ENCODE measurements around the gene MARCHF10. TPM values are rescaled to one million over a fixed set of nuclear protein-coding genes. Genes with fewer than 3 reads are reported as not detected.

The MARCHF10 gene
- total and polyA plus RNA-seq, 8 donors, result 0.20 to 0.77 (median 0.41) TPM; not detected in 3

DNA sequence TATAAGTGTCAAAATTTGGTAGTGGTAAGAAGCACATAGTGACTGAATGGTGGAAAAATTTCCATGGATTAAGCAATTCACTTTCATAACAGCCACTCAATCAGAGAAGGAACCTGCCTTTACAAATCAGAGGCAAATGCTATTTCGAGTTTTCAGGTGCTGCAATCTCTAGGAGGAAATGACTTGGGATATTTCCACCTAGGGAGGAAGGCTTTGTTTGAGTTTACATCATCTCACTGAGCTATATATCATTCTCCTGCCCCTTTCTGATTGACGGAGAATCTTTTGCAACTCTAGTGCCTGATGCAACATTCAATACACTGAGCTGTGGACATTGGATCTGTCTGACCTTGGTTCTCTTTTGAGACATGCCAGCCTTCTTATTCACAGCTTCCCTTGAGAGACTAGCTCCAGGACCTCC lies 26.3 kb downstream of the MARCHF10 start:
- FAIRE-seq (no peak), ATAC-seq (peak in 2 of 4 donors; percentile 18 to 36), DNase-seq (no peak)
- Histone ChIP-seq H3K4me1 (peaks cover 0 to 6% (median 0%) of the 10 kb centered on the region in 3 donors), H3K27me3 (no peaks in the 10 kb centered on the region), H3K27ac (no peak overlapping the region), H3K4me3 (no peak overlapping the region), H3K9me3 (no peaks in the 10 kb centered on the region), H3K36me3 (no peaks in the 10 kb centered on the region)
- TF ChIP-seq, protein P1, sequence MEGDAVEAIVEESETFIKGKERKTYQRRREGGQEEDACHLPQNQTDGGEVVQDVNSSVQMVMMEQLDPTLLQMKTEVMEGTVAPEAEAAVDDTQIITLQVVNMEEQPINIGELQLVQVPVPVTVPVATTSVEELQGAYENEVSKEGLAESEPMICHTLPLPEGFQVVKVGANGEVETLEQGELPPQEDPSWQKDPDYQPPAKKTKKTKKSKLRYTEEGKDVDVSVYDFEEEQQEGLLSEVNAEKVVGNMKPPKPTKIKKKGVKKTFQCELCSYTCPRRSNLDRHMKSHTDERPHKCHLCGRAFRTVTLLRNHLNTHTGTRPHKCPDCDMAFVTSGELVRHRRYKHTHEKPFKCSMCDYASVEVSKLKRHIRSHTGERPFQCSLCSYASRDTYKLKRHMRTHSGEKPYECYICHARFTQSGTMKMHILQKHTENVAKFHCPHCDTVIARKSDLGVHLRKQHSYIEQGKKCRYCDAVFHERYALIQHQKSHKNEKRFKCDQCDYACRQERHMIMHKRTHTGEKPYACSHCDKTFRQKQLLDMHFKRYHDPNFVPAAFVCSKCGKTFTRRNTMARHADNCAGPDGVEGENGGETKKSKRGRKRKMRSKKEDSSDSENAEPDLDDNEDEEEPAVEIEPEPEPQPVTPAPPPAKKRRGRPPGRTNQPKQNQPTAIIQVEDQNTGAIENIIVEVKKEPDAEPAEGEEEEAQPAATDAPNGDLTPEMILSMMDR (IDR thresholded peaks at IDR 0.05), result no peak
- WGBS, 2 donors, result 49 to 56% methylated on average over 2 of the region's 2 CpGs
- intact Hi-C loops (cut with DNase I), result no loop called here

DNA sequence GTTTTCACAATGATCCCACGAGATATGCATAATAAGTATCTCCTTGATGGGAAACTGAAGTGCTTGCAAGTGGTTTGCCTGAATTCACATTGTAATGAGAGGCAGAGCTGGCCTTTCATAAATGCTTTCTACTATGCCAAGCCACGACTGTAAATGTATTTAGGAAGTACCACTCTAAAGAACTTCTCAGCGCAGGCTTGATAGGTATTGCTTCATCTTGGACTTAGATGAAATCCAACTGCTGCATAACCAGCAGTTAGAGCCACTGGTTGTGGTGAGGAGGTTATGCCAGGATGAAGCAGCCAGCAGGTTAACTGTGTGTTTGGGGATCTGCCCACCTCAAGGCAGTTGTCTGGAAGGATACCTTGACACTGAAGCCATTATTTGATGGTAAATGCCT lies 26.8 kb downstream of the MARCHF10 start:
- ATAC-seq (peak in 1 of 4 donors; percentile 15), FAIRE-seq (no peak), DNase-seq (no peak)
- no peaks in the 10 kb centered on the region for H3K27me3 ChIP-seq
- WGBS, 2 donors, result 64 to 78% methylated on average over 3 of the region's 3 CpGs
- no peak overlapping the region for H3K4me3 ChIP-seq
- no peaks in the 10 kb centered on the region for H3K36me3 ChIP-seq
- H3K4me1 ChIP-seq, result peaks cover 0 to 6% (median 0%) of the 10 kb centered on the region in 3 donors
- TF ChIP-seq, protein P1 (IDR thresholded peaks at IDR 0.05), result no peak
- no peak overlapping the region for H3K27ac ChIP-seq
- intact Hi-C loops (cut with DNase I), result no loop called here
- no peaks in the 10 kb centered on the region for H3K9me3 ChIP-seq

DNA sequence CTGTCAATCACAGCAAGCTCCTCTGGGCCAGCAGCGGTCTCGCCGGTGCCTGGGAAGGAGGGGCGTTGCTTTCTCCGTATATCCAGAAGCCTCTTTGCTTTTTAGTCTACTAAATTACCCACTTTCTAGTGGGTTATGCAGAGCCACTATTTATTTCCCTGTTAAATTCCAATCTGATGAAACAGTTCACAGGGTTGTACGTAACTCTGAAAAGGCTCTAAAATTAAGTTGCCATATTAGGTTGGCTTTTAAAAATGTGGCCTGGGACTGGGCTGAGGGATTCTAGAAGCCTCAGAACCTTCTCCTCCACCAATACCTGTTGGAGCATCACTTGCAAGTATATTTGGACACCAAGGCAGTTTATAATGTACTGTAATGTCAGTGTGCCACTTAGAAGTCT lies 27.2 kb downstream of the MARCHF10 start:
- Histone ChIP-seq H3K27me3 (no peaks in the 10 kb centered on the region), H3K9me3 (no peaks in the 10 kb centered on the region), H3K27ac (no peak overlapping the region), H3K4me1 (peaks cover 0 to 6% (median 0%) of the 10 kb centered on the region in 3 donors), H3K36me3 (no peaks in the 10 kb centered on the region), H3K4me3 (no peak overlapping the region)
- TF ChIP-seq, protein P1 (IDR thresholded peaks at IDR 0.05), result no peak
- FAIRE-seq, result no peak
- intact Hi-C loops (cut with DNase I), result no loop called here
- DNase-seq, result no peak
- peak in 1 of 4 donors; percentile 30 for ATAC-seq
- WGBS, 2 donors, result 78 to 81% methylated on average over 6 of the region's 6 CpGs

DNA sequence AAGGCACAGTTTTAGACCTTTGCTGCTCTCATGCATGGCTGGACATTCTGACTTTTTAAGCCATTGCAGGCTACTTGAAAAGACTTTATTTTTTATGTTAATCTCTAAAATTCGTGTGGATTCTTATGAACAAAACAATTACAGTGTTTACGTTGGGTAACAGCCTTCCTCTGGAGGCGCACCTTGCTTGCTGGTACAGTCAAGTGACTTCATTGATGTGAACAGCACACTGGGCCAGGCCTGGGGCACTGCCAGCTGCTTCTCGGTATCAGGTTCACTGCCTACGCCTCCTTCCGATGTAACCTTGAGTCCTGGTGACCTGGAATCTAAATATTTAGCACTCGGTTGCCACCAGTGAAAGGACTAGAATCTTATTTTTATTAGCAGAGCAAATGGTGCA lies 27.8 kb downstream of the MARCHF10 start:
- FAIRE-seq (no peak), DNase-seq (peak; percentile 64 to 83 (median 77)), ATAC-seq (peak; percentile 85 to 95 (median 92))
- no peak overlapping the region for H3K4me3 ChIP-seq
- WGBS, 2 donors, result 20% methylated on average over 7 of the region's 7 CpGs
- TF ChIP-seq, protein P1 (IDR thresholded peaks at IDR 0.05), result no peak
- intact Hi-C loops (cut with DNase I), result no loop called here
- no peak overlapping the region for H3K27ac ChIP-seq
- H3K9me3 ChIP-seq, result no peaks in the 10 kb centered on the region
- no peaks in the 10 kb centered on the region for H3K27me3 ChIP-seq
- peaks cover 0 to 6% (median 0%) of the 10 kb centered on the region in 3 donors for H3K4me1 ChIP-seq
- H3K36me3 ChIP-seq, result no peaks in the 10 kb centered on the region

DNA sequence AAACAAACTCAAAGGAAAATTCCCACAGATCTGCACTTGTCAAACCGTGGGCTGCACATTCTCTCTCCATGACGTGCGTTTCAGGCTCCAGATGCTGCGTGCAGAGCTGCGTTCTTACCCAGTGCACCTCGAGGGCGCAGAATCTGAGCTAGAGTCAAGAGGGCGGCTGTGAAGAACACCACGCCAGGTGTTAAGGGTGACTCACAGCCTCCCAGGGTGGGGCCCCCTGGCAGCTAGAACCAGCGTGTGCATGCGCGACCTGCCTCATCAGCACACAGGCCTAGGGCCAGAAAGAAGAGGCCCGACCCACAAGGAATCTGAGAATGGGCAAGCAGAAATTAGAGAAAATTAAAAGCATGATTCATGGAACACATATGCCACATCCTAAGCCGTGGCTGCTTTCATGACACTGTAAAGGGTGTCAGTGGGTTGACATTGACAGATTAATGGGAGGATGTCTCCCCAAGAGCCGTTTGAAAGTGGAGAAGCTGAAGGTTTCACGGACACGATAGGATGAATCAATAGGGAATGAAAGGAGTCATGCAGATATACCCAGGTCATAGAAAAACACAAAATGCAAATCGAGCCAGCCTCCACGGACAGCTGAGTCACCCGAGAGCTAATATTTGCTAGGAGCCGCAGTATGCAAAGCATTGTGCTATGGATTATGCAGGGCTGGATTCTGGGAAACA lies 29.0 kb downstream of the MARCHF10 start:
- no peak overlapping the region for H3K4me3 ChIP-seq
- WGBS, 2 donors, result 54 to 58% methylated on average over 21 of the region's 21 CpGs
- no peaks in the 10 kb centered on the region for H3K9me3 ChIP-seq
- TF ChIP-seq, protein P1 (IDR thresholded peaks at IDR 0.05), result no peak
- FAIRE-seq (no peak), ATAC-seq (peak in 3 of 4 donors; percentile 53 to 80 (median 79)), DNase-seq (peak in 3 of 6 donors; percentile 16 to 36 (median 28))
- H3K36me3 ChIP-seq, result no peaks in the 10 kb centered on the region
- intact Hi-C loops (cut with DNase I), result no loop called here
- no peaks in the 10 kb centered on the region for H3K27me3 ChIP-seq
- H3K27ac ChIP-seq, result no peak overlapping the region
- peaks cover 0 to 6% (median 0%) of the 10 kb centered on the region in 3 donors for H3K4me1 ChIP-seq

Data from pancreas (tissue), 10 donors.